ENCODE measurements around the gene LMLN. TPM values are rescaled to one million over a fixed set of nuclear protein-coding genes. Genes with fewer than 3 reads are reported as not detected.

The LMLN gene
- total and polyA plus RNA-seq, 2 of the 8 experiments (the other 6 are each of a cell fraction or from before 2014, with no cell fraction given): 3.9 to 5.0 TPM

- no peak overlapping the region for H3K27ac ChIP-seq (ENCODE audit: low read depth, low read length)
These were observed 29.6 kb downstream of the LMLN start for GRCh38 chr3:197989651-197990050.

More at GRCh38 chr3:197989651-197990050, 29.6 kb downstream of the LMLN start:
- no peaks in the 10 kb centered on the region for H3K9me3 ChIP-seq (ENCODE audit: insufficient read depth in 2 of 2, low read depth in 1 of 2, low read length in 1 of 2)
- H3K79me2 ChIP-seq (ENCODE audit: control insufficient read depth in 1 of 2, insufficient read depth in 2 of 2, low read length in 2 of 2): no peaks in the 10 kb centered on the region
- no peak overlapping the region for H4K8ac ChIP-seq (ENCODE audit: extremely low read depth, insufficient read depth, low read length)
- peaks cover 0 to 1% (median 0%) of the 10 kb centered on the region in 4 experiments; a peak in 1 of 7 replicates for H3K27me3 ChIP-seq (replicated peaks in 1 of 4; ENCODE audit: control insufficient read depth in 3 of 4, extremely low read depth in 1 of 4, insufficient read depth in 3 of 4, low read length in 3 of 4)
- H2BK5ac ChIP-seq (ENCODE audit: low read depth, low read length): no peak overlapping the region
- no peak overlapping the region for H2BK15ac ChIP-seq (ENCODE audit: low read length)
- no peak overlapping the region for H3K14ac ChIP-seq (ENCODE audit: insufficient read length)
- no peak overlapping the region for H3K18ac ChIP-seq (ENCODE audit: extremely low read depth, low read length)
- H2BK120ac ChIP-seq (replicated peaks; ENCODE audit: low read depth, low read length): no peak overlapping the region
- H2AK5ac ChIP-seq (ENCODE audit: low read depth, low read length): no peak overlapping the region
- POLR2A ChIA-PET (ENCODE audit: partially characterized antibody): no interaction called here
- DNase-seq (ENCODE audit: low read depth in 1 of 2, low spot score in 2 of 2): no peak
- no peak overlapping the region for H2BK20ac ChIP-seq (ENCODE audit: low read length)
- CTCF ChIA-PET (ENCODE audit: partially characterized antibody): interaction anchor here (0.8 to 1.7 kb wide), 2 partner anchors 9 to 11 kb away, joined by 3 to 4 read pairs; no protein-coding TSS in a partner anchor
- H3K56ac ChIP-seq (replicated peaks; ENCODE audit: insufficient read length, low read depth, low read length): no peak overlapping the region
- H2AFZ ChIP-seq (ENCODE audit: low read length): no peak overlapping the region
- no peaks in the 10 kb centered on the region for H3K4me1 ChIP-seq (replicated peaks in 1 of 4; ENCODE audit: control insufficient read depth in 3 of 4, insufficient read depth in 4 of 4, low read length in 3 of 4)
- no peak for FAIRE-seq
- H3K23ac ChIP-seq (ENCODE audit: insufficient read length): no peak overlapping the region
- no peak overlapping the region for H3K4me2 ChIP-seq (ENCODE audit: insufficient read depth in 1 of 2, low read depth in 2 of 2, low read length in 2 of 2)
- H2BK12ac ChIP-seq (ENCODE audit: low read depth, low read length): no peak overlapping the region
- H3K23me2 ChIP-seq (ENCODE audit: low read depth, low read length): no peaks in the 10 kb centered on the region
- 88% methylated on average over 4 of the region's 4 CpGs; no CpG with 5 or more reads in 1 of the 2 experiments for WGBS, 2 experiments (ENCODE audit: extremely low coverage in 1 of 2, insufficient coverage in 1 of 2, insufficient read length in 1 of 2, insufficient replicate concordance in 2 of 2, low coverage in 1 of 2, low lambda C conversion rate in 2 of 2, missing lambda C conversion rate in 1 of 2)
- H3K9ac ChIP-seq (replicated peaks in 1 of 4; ENCODE audit: extremely low read depth in 1 of 4, low read depth in 3 of 4, low read length in 3 of 4): no peak overlapping the region
- no peak overlapping the region for H4K91ac ChIP-seq (replicated peaks; ENCODE audit: insufficient read length, low read length)
- TF ChIP-seq GABPA (IDR thresholded peaks at IDR 0.05; ENCODE audit: borderline replicate concordance, insufficient read depth, low read length) (no peak), CTCF (IDR thresholded peaks at IDR 0.05; ENCODE audit: control extremely low read depth in 1 of 3, insufficient read depth in 1 of 3, low read depth in 1 of 3, low read length in 3 of 3) (no peak), TBP (IDR thresholded peaks at IDR 0.05; ENCODE audit: low read depth, low read length) (no peak), SIRT6 (IDR thresholded peaks at IDR 0.05; ENCODE audit: low read length) (no peak), TEAD4 (IDR thresholded peaks at IDR 0.05; ENCODE audit: low read depth, low read length) (no peak), POU5F1 (IDR thresholded peaks at IDR 0.05; ENCODE audit: low read depth, low read length) (no peak)
- no peak overlapping the region for H3K4me3 ChIP-seq (ENCODE audit: extremely low read depth in 1 of 4, insufficient read depth in 2 of 4, low read depth in 3 of 4, low read length in 4 of 4)
- H3K36me3 ChIP-seq (ENCODE audit: control insufficient read depth in 2 of 4, insufficient read depth in 4 of 4, low read length in 3 of 4): no peaks in the 10 kb centered on the region
- H3K4ac ChIP-seq (replicated peaks; ENCODE audit: insufficient read length, low read depth, low read length): no peak overlapping the region
- no peak overlapping the region for H4K5ac ChIP-seq (ENCODE audit: insufficient read length, low read depth, low read length)
- no peaks in the 10 kb centered on the region for H4K20me1 ChIP-seq (replicated peaks in 1 of 2; ENCODE audit: control insufficient read depth in 1 of 2, insufficient read depth in 2 of 2, low read length in 2 of 2)
- H3K79me1 ChIP-seq (ENCODE audit: low read depth, low read length): no peaks in the 10 kb centered on the region

Measured in H1 (cell line).